SU-DHL-6 (cell line): Measurements from ENCODE around the gene CREB5.

Source experiments
- CTCF ChIP-seq: fragments of 200-600 bp; sonication (generic); IDR thresholded peaks from one replicate; pipeline ENCODE4 v1.5.1; 2017; ENCODE audit warnings: antibody characterized with exemption, mild to moderate bottlenecking, low read length, moderate library complexity; ENCODE audit not compliant: insufficient read depth, poor library complexity, severe bottlenecking
- EZH2phosphoT487 ChIP-seq: fragments of 200-600 bp; sonication (generic), shearing (Covaris generic); conservative IDR thresholded peaks from 2 replicates; pipeline ENCODE4 v1.6.1; 2018; ENCODE audit warnings: mild to moderate bottlenecking, antibody characterized with exemption, low read length, moderate library complexity, mixed read lengths

GRCh38 chr7:28470344-28470743 is 58.0 kb downstream of the CREB5 start:
- TF ChIP-seq CTCF (no peak), EZH2phosphoT487 (no peak)
